ENCODE data around the gene VWA5B1. TPM values are rescaled to one million over a fixed set of nuclear protein-coding genes. Genes with fewer than 3 reads are reported as not detected.

The VWA5B1 gene
- total RNA-seq, 1 experiment from 2014 or later = not detected

- intact Hi-C loops (cut with micrococcal nuclease) = no loop called here
- Histone ChIP-seq H3K4me2 (ENCODE audit: low read length) (peak overlapping the region; percentile 21; the same call in 1 of the 2 replicates), H3K27me3 (ENCODE audit: low read length) (no peaks in the 10 kb centered on the region), H3K4me1 (ENCODE audit: insufficient read depth, low read length) (peaks cover 16% of the 10 kb centered on the region), H2AFZ (ENCODE audit: low read length) (peak overlapping the region; percentile 57), H3K79me2 (ENCODE audit: low read length) (no peaks in the 10 kb centered on the region), H3K9me2 (replicated peaks; ENCODE audit: low read length) (no peaks in the 10 kb centered on the region), H3K9me3 (ENCODE audit: low read length) (no peaks in the 10 kb centered on the region), H3K36me3 (ENCODE audit: low read depth, low read length) (no peaks in the 10 kb centered on the region), H3F3A (ENCODE audit: low read length, unreplicated experiment) (no peaks in the 10 kb centered on the region), H3K27ac (ENCODE audit: low read length) (no peak overlapping the region), H3K9ac (ENCODE audit: low read length) (no peak overlapping the region), H3K4me3 (ENCODE audit: low read length) (no peak overlapping the region), H4K20me1 (ENCODE audit: low read length) (no peaks in the 10 kb centered on the region)
- ChIA-PET CTCF (no interaction called here), POLR2A (ENCODE audit: unreplicated experiment) (no interaction called here)
- TF ChIP-seq EZH2 (IDR thresholded peaks at IDR 0.05; ENCODE audit: low read length, unreplicated experiment) (no peak), EZH2phosphoT487 (IDR thresholded peaks at IDR 0.05; ENCODE audit: borderline replicate concordance, low read length) (no peak)
- TF ChIP-seq, protein P1, sequence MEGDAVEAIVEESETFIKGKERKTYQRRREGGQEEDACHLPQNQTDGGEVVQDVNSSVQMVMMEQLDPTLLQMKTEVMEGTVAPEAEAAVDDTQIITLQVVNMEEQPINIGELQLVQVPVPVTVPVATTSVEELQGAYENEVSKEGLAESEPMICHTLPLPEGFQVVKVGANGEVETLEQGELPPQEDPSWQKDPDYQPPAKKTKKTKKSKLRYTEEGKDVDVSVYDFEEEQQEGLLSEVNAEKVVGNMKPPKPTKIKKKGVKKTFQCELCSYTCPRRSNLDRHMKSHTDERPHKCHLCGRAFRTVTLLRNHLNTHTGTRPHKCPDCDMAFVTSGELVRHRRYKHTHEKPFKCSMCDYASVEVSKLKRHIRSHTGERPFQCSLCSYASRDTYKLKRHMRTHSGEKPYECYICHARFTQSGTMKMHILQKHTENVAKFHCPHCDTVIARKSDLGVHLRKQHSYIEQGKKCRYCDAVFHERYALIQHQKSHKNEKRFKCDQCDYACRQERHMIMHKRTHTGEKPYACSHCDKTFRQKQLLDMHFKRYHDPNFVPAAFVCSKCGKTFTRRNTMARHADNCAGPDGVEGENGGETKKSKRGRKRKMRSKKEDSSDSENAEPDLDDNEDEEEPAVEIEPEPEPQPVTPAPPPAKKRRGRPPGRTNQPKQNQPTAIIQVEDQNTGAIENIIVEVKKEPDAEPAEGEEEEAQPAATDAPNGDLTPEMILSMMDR (conservative IDR thresholded peaks at IDR 0.05; ENCODE audit: low read depth, low read length) = no peak
- no TSS peak for BruUV-seq (replicated peaks)
- peak; percentile 54 for DNase-seq
- ATAC-seq = peak; percentile 41; the same call in 1 of the 2 replicates
These were observed 84.9 kb downstream of the VWA5B1 start for GRCh38 chr1:20375563-20375962.

GRCh38 chr1:20376171-20376570, 85.5 kb downstream of the VWA5B1 start:
- Histone ChIP-seq H3K4me1 (ENCODE audit: insufficient read depth, low read length) (peaks cover 23% of the 10 kb centered on the region), H3K9ac (ENCODE audit: low read length) (no peak overlapping the region), H3K27ac (ENCODE audit: low read length) (no peak overlapping the region), H3K36me3 (ENCODE audit: low read depth, low read length) (no peaks in the 10 kb centered on the region), H4K20me1 (ENCODE audit: low read length) (no peaks in the 10 kb centered on the region), H2AFZ (ENCODE audit: low read length) (no peak overlapping the region), H3K27me3 (ENCODE audit: low read length) (no peaks in the 10 kb centered on the region), H3K4me3 (ENCODE audit: low read length) (no peak overlapping the region), H3K4me2 (ENCODE audit: low read length) (peak overlapping the region; percentile 21; the same call in 1 of the 2 replicates), H3K79me2 (ENCODE audit: low read length) (no peaks in the 10 kb centered on the region), H3F3A (ENCODE audit: low read length, unreplicated experiment) (no peaks in the 10 kb centered on the region), H3K9me2 (replicated peaks; ENCODE audit: low read length) (no peaks in the 10 kb centered on the region), H3K9me3 (ENCODE audit: low read length) (no peaks in the 10 kb centered on the region)
- TF ChIP-seq EZH2phosphoT487 (IDR thresholded peaks at IDR 0.05; ENCODE audit: borderline replicate concordance, low read length) (no peak), EZH2 (IDR thresholded peaks at IDR 0.05; ENCODE audit: low read length, unreplicated experiment) (no peak)
- TF ChIP-seq, protein P1 (conservative IDR thresholded peaks at IDR 0.05; ENCODE audit: low read depth, low read length) = no peak
- intact Hi-C loops (cut with micrococcal nuclease) = no loop called here
- ChIA-PET POLR2A (ENCODE audit: unreplicated experiment) (interaction anchor here (0.6 kb wide), 1 partner anchor 126 kb away, joined by 3 read pairs; no protein-coding TSS in a partner anchor), CTCF (no interaction called here)
- no TSS peak for BruUV-seq (replicated peaks)
- ATAC-seq (no peak), DNase-seq (no peak)

GRCh38 chr1:20376880-20377494, 86.3 kb downstream of the VWA5B1 start:
- ChIA-PET POLR2A (ENCODE audit: unreplicated experiment) (no interaction called here), CTCF (interaction anchor here (1.0 kb wide), 1 partner anchor 50 kb away, joined by 3 read pairs; no protein-coding TSS in a partner anchor)
- DNase-seq = peak; percentile 62
- Histone ChIP-seq H3K9me2 (replicated peaks; ENCODE audit: low read length) (no peaks in the 10 kb centered on the region), H3F3A (ENCODE audit: low read length, unreplicated experiment) (no peaks in the 10 kb centered on the region), H3K27ac (ENCODE audit: low read length) (no peak overlapping the region), H3K4me2 (ENCODE audit: low read length) (no peak overlapping the region), H3K36me3 (ENCODE audit: low read depth, low read length) (no peaks in the 10 kb centered on the region), H4K20me1 (ENCODE audit: low read length) (no peaks in the 10 kb centered on the region), H3K4me1 (ENCODE audit: insufficient read depth, low read length) (peaks cover 24% of the 10 kb centered on the region), H3K4me3 (ENCODE audit: low read length) (no peak overlapping the region), H3K9me3 (ENCODE audit: low read length) (no peaks in the 10 kb centered on the region), H2AFZ (ENCODE audit: low read length) (no peak overlapping the region), H3K9ac (ENCODE audit: low read length) (no peak overlapping the region), H3K79me2 (ENCODE audit: low read length) (no peaks in the 10 kb centered on the region), H3K27me3 (ENCODE audit: low read length) (no peaks in the 10 kb centered on the region)
- BruUV-seq (replicated peaks) = no TSS peak
- ATAC-seq = peak; percentile 56
- no peak for TF ChIP-seq EZH2phosphoT487 (IDR thresholded peaks at IDR 0.05; ENCODE audit: borderline replicate concordance, low read length)
- TF ChIP-seq, protein P1 (conservative IDR thresholded peaks at IDR 0.05; ENCODE audit: low read depth, low read length) = peak; percentile 82
- intact Hi-C loops (cut with micrococcal nuclease) = loop anchor here (1.0 kb wide), 2 partner anchors 55 to 116 kb away; no protein-coding TSS in a partner anchor

All from PC-3 (cell line).